Activated CD4-positive, alpha-beta T cell treated with anti-CD3 and anti-CD28 coated beads, Interleukin-2, amount 50 U/mL, for 4 hours (primary cell): ENCODE data around the gene LRRC8D.

Experiments used
- DNase-seq, 2 experiments: peaks; one replicate each; pipeline ENCODE4 v3.0.0-alpha.2; 2020

Gene LRRC8D

DNA sequence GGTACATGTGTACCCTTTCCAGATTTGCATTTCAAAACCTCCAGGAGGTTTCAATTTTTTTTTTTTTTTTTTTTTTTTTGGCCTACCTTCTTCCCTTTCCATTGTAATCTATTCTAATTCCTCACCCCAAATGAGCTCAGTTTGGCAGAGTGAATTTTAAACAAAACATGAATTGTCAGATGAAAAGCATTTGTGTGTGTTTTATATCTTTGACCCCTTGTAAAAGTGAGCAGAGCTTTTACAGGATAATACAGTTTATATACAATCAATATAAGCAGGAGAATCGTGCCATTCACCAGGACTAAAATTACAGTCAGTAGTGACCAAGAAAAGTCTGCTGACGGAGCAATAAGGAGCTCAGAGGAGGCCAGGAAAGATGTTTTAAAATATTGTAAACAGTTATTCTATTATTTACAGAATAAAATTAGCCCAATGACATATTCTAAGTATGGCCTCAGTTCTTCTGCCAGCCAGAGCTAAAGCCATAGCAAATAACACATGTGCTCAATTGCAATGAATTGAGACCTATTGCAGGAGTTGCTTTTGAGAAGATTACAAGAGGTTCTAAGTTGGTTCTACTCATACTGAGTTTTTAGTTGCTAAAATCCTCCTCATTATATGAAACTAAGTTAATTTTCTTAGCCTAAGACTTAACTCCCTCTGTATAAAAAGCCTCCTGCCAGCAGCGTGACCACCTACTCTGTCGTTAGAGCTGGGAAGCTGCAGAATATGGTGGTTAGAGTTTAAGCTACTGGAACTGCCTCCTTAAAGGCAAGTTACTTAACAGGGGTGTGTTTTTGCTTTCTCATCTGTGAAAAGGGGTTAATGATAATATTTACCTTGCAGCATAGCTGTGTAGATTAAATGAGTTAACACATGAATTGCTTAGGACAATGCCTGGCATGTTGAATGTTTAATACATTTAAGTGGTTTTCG lies 123.3 kb downstream of the LRRC8D start:
- DNase-seq, result no peak

DNA sequence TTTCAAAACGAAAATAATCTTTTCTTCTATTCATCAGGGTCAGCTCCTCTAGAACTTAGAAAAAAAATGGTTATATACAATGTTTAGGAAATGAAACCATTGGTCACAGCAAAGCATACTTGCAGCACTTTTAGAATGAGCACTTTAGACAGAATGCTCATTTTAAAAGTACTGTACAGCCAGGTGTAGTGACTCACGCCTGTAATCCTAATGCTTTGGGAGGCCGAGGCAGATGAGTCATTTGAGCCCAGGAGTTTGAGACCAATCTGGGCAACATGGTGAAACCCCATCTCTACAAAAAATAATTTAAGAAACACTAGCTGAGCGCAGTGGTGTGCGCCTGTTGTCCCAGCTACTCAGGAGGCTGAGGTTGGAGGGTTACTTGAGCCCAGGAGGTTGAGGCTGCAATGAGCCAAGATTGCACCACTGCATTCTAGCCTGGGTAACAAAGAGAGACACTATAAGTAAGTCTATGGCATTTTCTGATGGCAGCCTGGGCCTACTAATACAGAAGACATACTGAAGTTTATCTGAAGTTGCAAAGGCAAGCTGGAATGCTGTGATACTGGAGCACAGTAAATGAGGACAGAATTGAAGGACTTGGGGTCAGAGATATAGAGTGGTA lies 125.1 kb downstream of the LRRC8D start:
- no peak for DNase-seq

DNA sequence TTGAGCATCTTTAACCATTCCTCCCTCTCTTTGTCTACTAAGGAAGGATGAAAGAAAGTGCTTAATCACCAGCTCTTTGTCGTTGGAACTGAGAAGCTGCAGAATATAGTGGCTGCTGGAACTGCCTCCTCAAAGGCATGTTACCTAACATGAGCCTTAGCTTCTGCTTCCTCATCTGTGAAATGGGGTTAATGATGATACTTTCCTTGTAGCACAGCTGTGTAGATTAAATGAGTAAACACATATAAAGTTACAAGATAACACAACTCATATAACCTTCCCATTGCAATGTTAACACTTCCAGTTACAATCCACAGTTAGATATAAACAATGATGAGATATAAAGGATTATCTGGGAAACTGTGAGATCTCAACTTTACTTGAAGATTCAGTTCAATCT lies 125.7 kb downstream of the LRRC8D start:
- DNase-seq, result no peak

DNA sequence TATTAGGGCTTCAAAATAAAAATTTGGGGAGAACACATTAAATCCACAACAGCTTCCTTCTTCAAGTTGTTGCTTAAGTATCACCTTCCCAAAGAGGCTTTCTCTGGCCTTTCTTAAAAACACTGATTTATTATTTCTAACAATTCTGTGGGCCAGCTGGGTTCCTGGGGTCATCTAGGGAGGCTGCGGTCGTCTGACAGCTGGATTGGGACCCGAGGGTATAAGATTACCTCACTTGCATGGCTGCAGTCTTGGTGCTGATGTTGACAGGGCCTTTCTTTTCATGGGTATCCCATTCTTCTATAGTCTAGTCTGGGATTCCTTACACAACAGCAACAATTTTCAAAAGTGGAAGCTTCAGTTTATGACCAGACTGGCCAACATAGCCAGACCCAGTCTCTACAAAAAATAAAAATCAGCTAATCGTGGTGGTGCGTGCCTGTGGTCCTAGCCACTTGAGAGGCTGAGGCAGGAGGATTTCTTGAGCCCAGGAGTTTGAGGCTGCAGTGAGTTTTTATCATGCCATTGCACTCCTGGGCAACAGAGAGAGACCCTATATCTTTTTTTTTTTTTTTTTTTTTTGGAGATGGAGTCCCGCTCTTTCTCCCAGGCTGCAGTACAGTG lies 128.0 kb downstream of the LRRC8D start:
- DNase-seq, result no peak

DNA sequence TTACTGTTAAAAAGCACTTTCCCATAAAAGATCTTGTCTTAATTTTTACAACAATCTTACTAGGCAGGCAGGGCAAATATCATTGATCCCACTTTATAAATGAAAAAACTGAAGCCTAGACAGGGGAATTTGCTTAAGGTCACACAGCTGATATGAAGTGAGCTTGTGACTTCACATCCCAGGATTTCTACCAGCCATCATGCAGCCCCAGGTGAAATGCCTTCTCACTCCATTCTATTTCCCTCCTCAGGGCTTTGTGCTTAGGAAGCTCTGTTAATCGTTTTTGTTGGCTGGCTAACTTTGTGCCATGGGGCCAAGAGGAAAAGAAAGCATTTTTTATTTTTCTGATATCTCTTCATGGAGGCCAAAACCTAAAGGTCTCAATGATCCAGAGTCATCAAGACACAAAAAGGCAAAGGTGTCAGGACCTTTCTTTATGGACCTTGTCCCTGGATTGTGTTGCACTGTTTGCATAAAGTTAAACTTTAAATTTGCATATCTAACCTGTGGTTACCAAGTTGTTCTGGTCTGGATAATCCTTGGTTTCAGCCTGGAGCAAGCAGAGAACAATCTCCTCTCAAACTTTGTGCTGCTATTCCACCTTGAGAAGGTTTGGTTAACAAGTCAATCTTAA lies 129.3 kb downstream of the LRRC8D start:
- no peak for DNase-seq

DNA sequence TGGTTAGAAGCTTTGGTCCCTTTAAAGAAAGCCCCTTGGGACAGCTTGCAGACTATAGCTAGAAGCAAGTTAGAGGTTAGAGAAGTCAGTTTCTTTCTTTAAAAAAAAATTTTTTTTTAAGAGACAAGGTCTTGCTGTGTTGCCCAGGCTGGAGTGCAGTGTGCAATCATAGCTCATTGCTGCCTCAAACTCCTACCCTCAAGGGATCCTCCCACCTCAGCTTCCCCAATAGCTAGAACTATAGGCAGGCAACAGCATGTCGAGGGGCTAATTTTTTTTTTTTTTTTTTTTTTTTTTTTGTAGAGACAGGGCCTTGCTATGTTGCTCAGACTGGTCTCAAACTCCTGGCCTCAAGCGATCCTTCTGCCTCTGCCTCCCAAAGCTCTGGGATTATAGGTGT lies 129.9 kb downstream of the LRRC8D start:
- no peak for DNase-seq

DNA sequence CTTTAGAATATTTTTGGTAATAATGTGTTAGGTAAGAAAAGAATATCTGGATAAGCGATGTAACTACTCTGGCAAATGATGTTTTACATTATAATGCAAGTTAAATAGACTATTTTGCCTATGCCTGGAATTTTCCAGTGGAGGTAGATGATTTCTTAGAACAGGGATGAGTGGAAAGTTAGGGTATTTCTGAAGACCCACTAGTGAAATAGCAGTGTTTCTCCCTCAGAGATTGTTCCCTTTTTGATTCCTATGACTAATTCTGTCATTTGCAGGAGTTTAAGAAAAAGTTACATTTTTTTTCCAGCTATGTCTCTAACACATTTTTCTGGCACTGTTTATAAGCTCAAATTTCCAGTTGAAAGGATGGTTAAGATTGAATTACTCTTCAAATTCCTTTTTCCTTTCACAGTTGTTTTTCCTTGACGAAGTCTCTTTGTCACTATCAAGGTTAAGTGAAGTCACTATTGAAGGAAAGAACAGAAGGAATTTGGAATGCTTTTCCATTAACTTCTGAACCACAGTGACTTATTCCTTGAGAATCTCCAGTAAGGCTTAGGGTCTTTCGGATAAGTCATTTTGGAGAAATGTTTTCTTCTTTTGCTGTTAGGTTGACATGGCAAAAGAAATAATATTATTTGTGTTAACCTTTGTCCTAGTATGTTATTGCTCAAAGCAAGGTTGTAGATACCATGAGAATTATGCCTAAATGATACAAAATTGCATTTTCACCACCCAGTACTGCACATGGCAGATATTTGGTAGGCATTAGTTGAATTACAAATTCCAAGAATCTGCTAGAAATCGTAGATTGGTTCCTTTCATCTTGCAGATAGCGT lies 131.2 kb downstream of the LRRC8D start:
- no peak for DNase-seq

DNA sequence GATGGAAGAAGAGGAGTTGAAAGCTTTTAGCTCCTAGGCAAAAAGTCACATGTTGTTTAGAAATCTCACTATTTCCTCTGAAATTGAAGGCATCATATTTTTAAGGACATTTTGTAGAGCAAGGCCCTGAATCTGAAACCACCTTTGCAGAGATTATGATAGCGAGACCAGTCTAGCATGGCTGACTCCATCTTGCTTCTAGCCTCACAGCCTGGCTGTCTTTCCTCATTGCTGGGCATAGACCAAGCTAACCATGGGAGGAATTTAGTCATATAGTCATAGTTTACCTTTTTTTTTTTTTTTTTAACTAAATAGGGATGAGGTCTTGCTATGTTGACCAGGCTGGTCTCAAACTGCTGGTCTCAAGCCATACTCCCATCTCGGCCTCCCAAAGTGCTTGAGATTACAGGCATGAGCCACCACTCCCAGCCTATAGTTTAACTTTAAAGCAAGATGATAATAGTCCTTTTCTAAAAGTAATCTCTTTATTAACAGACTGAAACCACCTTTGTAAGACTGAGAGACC lies 131.8 kb downstream of the LRRC8D start:
- DNase-seq, result no peak

DNA sequence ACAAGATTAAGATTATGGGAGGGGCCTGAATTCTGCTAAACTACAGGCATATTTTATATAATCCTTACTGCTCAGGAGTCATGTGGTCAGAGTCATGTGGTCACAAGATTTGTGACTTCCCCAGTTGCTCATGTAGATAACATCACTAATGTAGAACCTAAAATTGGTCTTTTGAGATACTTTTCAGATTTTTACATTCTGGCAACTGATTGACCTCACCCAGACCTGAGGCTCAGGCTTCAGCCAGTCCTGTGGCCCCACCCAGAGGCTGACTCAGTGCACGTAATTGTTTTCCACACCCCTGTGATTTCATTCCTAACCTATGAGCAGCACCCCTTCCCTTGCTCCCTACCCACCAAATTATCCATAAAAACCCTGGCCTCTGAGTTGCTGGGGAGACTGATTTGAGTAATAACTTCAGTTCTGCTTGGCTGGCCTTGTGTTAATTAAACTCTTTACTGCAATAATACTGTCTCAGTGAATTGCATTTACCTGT lies 132.3 kb downstream of the LRRC8D start:
- peak; percentile 12 to 27 for DNase-seq

DNA sequence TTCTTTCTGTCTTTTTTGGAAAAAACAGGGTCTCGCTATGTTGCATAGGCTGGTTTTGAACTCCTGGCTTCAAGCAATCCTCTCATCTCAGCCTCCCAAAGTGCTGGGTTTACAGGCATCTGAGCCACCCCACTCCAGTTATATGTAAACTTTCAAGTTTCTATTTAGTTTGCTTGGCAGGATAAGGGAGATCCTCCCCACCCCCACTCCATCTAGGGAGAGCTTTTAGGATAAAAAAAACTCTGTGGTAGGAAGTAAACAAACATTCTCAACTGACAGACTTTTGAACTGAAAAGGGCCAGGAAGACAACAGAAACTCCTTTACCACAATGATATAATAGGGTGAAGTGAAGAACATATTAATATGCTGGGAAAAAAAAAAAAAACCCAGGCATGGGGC lies 133.1 kb downstream of the LRRC8D start:
- no peak for DNase-seq

DNA sequence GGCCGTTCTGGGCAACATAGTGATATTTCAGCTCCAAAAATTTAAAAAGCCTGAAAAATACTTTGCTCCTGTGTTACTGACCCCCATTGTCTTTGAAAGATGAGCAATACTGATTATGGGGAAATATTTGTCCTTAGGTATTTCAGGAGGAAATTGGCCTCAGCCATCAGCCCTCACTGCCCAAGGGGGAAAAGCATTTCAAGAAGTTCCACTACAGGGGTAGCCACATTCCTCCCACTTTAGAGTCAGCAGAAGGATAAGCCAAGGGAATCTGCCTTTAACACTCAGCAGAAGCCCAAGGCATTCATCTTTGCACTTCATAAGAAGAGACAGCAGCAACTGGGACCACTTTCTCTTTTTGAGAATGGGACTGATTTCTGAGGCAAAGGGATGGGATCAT lies 133.6 kb downstream of the LRRC8D start:
- DNase-seq, result no peak

DNA sequence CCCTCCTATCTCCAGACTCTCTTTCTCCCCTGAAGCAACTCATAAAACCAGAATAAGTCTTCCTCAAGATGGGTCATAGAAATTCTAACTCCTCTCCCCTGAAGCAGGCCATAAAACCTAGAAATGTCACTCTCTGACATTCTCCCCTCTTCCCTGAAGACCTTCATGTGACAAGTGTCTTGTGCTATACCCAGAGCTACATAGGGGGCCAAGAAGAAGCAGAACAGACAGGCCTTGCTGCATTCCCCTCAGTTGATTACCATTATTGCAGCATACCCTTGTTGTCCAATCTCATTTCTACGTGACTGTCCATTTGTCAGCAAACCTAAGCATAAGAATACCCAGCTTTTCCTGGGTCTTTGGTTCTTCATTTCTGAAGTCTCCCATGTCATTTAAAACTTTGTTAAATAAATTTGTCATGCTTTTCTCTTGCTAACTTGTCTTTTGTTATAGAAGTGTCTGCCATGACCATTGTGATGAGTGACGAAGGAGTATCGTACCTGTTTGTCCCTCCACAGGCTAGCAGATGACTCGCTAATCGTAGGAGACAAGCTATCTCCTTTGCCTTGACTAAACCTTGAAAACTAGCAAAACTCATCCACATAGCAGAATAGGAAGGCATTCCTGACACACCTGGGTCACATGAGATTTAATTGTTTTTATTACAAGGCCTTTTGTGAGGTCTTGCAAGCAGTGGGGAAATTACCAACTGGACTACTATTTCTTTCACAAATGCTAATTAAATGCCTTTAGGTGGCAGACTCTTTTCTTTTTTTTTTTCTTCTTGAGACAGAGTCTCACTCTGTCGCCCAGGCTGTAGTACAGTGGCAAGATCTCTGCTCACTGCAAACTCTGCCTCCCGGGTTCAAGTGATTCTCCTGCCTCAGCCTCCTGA lies 134.7 kb downstream of the LRRC8D start:
- no peak for DNase-seq

DNA sequence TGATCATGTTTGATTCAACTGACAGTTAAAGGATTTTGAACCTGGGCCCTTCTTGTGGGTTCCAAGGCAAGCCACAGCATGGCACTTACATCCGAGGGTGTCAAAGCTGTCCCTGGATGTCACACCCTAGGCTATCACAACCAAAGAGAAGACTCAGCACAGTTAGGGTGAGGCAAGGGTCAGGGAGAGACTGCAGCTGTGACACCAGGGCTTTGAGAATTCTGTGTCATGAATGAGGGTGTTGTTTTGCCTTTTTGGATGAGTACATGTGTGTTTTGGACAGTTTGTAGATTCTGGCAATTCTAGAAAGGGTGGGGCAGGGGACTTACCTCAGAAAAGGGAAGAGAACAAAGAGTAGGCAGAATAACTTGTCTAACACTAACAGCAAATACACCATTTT lies 136.3 kb downstream of the LRRC8D start:
- DNase-seq, result no peak

DNA sequence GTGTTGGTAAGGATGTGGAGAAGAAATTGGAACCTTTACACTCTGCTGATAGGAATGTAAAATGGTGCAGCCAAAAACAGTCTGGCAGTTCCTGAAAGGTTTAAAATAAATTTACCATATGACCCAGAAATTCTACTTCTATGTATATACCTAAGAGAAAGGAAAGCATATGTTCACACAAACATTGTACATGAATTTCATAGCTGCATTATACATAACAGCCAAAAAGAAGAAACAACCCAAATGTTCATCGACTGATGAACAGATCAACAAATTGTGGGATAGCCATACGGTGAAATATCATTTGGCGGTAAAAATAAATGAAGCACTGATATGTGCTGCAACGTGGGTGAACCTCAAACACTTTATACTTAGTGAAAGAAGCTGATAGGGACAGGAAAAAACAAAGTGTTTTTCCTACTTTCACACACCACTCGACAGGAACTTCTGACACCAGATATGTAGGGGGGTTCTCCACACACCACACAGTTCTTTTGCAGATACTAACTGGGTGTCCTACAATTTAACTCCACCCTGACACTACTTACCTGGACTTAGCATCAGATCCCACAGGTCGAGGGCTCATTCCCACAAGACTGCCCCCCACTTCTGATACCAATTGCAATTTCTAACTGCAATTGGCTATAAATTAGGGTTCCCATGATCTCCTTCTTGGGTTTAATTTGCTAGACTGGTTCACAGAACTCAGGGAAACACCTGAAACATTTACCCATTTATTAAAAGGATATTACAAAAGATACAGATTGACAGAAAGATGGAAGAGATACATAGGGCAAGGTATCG lies 138.2 kb downstream of the LRRC8D start:
- no peak for DNase-seq

DNA sequence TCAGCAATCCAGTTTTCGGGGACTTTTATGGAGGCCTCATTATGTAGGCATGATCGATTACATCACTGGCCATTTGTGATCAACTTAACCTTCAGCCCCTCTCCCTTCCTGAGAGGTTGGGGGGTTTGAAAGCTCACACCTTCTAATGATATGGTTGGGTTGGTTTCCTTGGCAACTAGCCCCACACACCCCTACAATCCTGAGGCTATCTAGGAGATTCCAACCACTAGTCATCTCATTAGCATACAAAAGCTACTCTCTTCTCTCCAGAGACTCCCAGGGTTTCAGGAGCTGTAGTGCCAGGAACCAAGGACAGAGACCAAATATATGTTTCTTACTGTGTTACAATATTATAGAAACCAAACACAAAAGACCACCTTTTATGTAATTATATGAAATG lies 138.9 kb downstream of the LRRC8D start:
- no peak for DNase-seq

DNA sequence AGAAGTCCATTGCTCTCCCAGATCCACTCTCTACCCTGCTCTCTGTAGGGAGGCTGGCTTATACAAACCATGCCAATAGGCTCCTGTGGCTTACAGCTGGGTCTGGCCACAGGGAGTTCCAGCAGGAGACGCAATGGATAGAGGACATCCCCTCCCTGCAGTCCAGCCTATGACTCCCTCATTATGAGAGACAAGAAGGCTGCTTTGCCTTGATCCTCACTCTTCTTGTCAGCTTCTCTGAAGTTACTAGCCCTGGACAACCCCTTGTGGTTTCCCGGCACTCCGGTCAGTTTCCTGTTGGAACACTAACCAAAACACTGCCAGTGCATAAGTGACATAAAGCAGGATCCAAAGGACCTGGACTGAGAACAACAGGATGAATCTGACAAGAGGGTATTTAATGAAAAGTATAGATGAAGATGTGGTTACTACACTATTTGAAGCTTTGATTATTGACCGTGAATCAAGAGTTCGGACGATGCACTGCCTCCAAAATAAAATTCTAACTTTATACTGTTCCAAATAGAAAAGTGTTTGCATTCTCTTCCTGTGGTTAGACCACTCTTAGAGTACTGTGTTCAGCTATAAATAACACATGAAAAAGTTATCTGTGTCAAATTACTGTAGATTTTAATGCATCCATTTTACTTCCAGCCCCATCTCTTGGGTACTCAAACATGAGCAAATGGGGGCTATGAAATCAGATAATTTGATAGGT lies 141.4 kb downstream of the LRRC8D start:
- no peak for DNase-seq

DNA sequence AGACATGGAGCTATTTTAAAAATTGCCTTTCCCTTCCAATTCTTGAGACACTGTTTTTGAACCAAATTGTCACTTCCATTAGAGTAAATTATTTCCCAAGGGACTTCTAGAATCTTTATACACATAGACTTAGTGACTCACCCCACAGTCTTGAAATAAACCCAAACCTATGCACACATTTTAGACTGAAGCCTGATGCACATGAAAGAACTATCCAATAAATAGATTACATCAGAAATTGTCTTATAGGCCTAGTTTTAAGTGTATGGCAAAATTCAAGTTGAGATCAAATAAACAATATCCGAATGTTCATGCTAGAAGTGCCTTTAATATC lies 141.9 kb downstream of the LRRC8D start:
- no peak for DNase-seq

DNA sequence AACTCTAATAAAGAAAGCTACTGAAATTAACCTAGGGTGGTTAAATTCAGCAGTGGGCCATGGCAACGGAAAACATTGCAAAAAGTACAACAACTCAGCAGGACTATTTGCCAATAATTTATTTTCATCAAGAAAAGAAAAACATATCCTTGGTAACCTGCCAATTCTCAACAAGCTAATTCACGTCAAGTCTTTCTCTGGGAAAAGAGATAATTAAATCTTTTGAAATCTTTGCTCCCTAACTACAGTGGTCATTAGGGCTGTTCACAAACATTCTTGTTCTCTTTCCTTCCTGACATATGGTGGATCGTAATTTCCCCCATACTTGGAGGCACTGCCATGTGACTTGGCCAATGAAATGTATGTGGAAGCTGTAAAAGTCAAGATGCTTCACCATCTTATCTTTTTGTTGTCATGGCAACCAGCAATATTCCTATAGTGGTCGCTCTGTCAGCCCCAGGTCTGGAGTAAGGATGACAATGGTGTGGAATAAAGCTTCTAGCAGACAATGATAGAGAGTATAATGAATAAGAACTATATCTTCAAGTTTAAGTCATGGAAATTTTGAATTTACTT lies 144.4 kb downstream of the LRRC8D start:
- DNase-seq, result no peak

DNA sequence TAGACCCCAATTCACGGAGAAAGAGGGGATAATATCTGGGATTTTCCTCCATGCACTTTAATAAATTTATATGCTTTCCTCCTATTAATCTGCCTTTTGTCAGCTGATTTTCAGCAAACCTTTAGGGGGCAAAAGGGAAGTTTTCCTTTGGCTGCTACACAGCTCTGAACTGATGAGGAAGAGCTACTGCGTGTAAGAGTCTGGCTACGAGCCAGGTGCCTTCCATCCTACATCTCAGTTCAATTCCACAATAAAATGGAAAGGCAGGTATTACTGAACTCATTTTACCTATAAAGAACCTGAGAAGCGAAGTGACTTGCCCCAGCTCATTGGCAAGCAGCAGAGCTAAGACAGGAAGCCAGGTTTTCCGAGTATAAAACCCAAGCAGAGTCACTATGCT lies 145.8 kb downstream of the LRRC8D start:
- DNase-seq, result no peak
